KOPT-K1 (cell line): Measurements from ENCODE around the gene LGALS7B.

Experiments used
- H3K27ac ChIP-seq: fragments of 200-600 bp; sonication (generic); 2 replicates; pipeline ENCODE4 v1.5.1; 2016; ENCODE audit warnings: antibody characterized with exemption, mild to moderate bottlenecking, low read depth, low read length; ENCODE audit not compliant: poor library complexity, severe bottlenecking
- H3K36me3 ChIP-seq: fragments of 200-600 bp; sonication (generic); 2 replicates; pipeline ENCODE4 v1.5.1; 2017; ENCODE audit warnings: antibody characterized with exemption, mild to moderate bottlenecking, low read length, moderate library complexity; ENCODE audit not compliant: insufficient read depth
- H3K9me3 ChIP-seq: fragments of 200-600 bp; sonication (generic); 2 replicates; pipeline ENCODE4 v1.5.1; 2017; ENCODE audit warnings: antibody characterized with exemption, low read length, mild to moderate bottlenecking; ENCODE audit not compliant: insufficient read depth, poor library complexity, severe bottlenecking

Gene LGALS7B

DNA sequence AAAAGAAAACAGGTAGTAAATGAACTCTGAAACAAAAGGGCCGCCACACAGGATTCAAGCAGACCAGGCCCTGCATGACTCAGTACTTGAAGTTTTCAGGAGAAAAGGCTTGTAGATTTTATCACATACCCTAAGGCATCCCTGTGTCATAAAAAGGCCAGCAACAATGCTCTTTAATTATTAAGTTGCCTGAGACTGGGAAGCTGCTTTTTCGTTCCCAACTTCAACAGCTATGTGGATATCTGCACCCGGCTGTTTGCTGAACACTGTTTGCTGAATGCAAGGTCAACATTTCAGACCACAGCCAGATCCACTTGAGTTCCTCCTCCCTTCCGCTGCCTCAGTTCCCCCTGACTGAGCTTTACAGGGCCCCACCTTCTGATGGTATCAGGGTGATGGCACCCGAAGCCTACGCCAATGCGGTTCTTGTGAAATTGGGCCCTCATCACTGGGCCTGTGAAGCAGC is 48.7 kb downstream of the LGALS7B start:
- peaks cover 75% of the 10 kb centered on the region for H3K36me3 ChIP-seq
- no peaks in the 10 kb centered on the region for H3K9me3 ChIP-seq
- no peak overlapping the region for H3K27ac ChIP-seq

DNA sequence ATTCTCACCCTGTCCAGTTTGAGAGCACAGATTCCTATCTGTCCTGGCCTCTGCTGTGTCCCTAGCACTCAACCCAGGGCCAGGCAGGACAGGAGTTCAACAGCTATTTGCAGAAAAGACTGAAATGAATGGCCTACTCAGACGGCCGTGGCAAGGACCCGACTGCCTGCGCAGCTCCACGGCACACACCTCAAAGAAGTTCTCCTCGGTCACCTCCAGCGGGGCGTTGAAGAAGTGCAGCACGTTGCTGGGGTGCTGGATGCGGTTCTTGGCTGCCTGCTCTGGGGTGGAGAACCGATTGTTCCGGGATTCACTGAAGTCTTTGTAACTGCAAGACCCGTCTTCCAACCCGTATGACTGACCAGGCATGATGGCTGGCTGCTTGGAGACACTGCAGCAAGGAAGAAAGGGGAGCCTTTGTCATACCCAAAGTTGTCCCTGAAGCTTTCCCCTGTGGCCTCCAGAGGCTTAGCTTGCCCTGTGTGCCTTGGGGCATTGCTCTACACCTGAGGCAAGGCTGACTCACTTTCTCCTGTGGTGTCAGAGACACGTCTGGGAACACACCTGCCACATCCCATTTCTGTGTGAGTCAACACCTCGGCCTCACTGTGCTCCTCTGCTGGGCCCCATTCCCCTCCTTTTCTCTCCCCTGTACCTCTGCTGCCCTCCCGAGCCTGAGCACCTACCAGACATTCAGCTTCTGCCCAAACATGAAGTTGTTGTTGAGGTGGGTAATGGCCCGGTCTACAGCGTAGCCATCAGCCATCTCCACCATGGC is 49.4 kb downstream of the LGALS7B start:
- no peaks in the 10 kb centered on the region for H3K9me3 ChIP-seq
- H3K36me3 ChIP-seq = peaks cover 82% of the 10 kb centered on the region
- no peak overlapping the region for H3K27ac ChIP-seq

DNA sequence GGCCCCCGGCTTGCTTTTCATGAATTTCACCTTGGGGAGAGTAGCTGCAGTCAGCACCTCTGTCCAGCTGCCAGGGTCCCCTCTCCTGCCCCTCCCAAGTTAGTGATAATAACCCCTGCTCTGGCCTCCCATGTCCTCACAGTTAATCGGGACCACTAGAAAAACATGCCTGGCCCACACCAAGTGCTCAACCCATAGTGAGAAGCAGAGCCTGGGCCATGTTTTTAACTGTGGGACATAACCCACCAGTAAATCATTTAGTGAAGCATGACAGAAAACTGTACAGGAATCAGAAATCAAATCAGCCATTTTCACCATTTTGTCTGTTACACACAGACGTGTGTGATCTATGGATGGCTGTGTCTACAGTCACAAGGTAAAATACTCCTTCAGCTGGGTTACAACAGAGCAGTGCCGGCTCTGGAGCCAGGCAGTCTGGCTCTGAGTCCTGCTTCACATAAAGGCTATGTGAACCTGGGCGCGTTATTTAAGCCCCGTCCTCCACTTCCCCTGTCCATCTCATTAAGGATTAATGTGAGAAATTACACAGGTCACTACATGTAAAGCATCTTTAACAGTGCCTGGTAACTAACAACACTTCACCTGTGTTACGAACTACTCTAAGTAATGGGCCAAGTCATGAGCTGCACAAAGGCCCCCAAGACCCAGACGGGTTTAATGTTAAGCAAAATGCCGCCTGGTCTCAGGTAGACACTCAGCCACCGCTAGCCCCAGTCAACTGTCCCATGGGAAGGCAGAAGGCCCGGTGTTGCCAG is 50.2 kb downstream of the LGALS7B start:
- Histone ChIP-seq H3K27ac (no peak overlapping the region), H3K9me3 (no peaks in the 10 kb centered on the region), H3K36me3 (peaks cover 90% of the 10 kb centered on the region)

DNA sequence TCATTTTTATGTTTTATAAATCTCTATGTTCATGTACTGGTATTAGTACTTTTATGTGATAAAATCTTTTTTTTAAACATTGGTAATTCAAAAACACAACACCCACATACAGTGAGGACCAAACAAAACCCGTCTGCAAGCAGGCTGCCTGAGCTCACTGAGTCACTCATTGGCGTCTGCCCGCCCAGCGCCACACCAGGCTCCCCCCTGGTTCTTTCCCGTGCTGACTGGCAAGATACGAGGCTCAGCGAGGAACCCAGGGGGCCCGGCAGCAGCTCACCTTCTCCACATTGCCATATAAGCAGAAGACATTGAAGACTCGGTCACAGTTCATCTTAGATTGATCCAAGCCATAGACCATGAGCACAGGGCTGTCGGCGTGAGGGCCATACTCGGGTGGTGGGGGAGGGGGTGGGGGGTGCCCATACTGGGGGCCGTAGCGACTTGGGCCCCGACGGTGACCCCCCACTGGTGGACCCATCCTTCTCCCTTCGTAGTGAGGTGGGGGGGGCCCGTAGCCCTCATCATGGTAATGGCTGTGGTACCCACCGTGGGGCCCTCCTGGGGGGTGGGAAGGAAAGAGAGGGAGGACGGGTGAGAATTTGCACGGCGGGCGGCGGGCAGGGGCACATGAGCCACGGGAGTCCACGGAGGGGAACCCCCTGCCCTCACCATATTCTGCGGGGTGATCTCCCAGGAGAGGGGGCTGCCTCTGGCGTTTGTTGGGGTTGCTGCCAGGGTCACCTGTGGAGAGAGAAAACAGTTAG is 51.0 kb downstream of the LGALS7B start:
- peaks cover 98% of the 10 kb centered on the region for H3K36me3 ChIP-seq
- H3K27ac ChIP-seq = no peak overlapping the region

DNA sequence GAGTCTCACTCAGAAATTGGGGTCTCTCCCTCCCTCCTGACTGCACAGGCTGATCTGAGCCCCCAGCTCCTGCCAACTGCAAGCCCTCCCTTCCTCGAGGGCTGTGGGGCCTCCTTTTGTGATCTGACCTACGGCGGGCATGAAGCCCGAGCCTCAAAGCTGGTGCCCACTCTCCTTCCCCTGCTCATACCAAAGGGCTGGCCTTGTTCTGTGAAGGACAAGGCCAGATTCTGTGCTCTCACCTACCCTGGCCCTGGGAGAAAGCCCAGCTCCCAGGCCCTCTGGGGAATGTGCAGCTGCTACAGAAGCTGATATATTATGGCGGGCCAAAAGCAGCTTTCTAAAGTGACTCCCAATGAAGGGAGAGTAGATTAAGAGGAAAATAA is 51.6 kb downstream of the LGALS7B start:
- H3K36me3 ChIP-seq = peaks cover 100% of the 10 kb centered on the region
- no peaks in the 10 kb centered on the region for H3K9me3 ChIP-seq
- H3K27ac ChIP-seq = no peak overlapping the region

More for the DNA sequence above, 51.0 kb downstream of the LGALS7B start:
- no peaks in the 10 kb centered on the region for H3K9me3 ChIP-seq
